H1 (cell line): ENCODE data around the gene ARMH4. TPM values are rescaled to one million over a fixed set of nuclear protein-coding genes. Genes with fewer than 3 reads are reported as not detected.

Experiments used
- CTCF ChIA-PET: fragments of 300-600 bp; sonication (Branson Sonifier 250); formaldehyde crosslinking; loops from one replicate; lab custom pipeline; 2021; ENCODE audit not compliant: partially characterized antibody; lab: Charles Lee
- POLR2A ChIA-PET: fragments of 300-600 bp; sonication (Branson Sonifier 250); formaldehyde crosslinking; loops from one replicate; lab custom pipeline; 2021; ENCODE audit warnings: inconsistent platforms; ENCODE audit not compliant: partially characterized antibody; lab: Charles Lee
- DNase-seq, 2 experiments: peaks; one replicate each; pipeline versions ENCODE4 v3.0.0 to v3.0.0-alpha.2; 2010 to 2022; ENCODE audit warnings: low spot score in 2 of 2, low read depth in 1 of 2, mixed read lengths in 1 of 2
- FAIRE-seq: peaks from 2 replicates; lab custom pipeline; 2011; peaks lifted over from hg19 to GRCh38; lab: Jason Lieb, UNC
- H2AFZ ChIP-seq: 2 replicates; pipeline ENCODE4 v1.8.1; 2012; ENCODE audit warnings: low read length, inconsistent platforms
- H2AK5ac ChIP-seq: 2 replicates; pipeline ENCODE4 v1.6.1; 2013; ENCODE audit warnings: low read depth, low read length
- H2BK120ac ChIP-seq: replicated peaks from 2 replicates; pipeline ENCODE3; 2013; ENCODE audit warnings: low read depth, low read length, inconsistent platforms
- H2BK12ac ChIP-seq: 2 replicates; pipeline ENCODE4 v1.6.1; 2013; ENCODE audit warnings: low read depth, low read length
- H2BK15ac ChIP-seq: 2 replicates; pipeline ENCODE4 v1.6.1; 2013; ENCODE audit warnings: low read length
- H2BK20ac ChIP-seq: 2 replicates; pipeline ENCODE4 v1.6.1; 2013; ENCODE audit warnings: low read length
- H2BK5ac ChIP-seq: 2 replicates; pipeline ENCODE4 v1.6.1; 2013; ENCODE audit warnings: low read depth, low read length
- H3K14ac ChIP-seq: 2 replicates; pipeline ENCODE4 v1.6.1; 2013; ENCODE audit warnings: inconsistent platforms; ENCODE audit not compliant: insufficient read length
- H3K18ac ChIP-seq: 2 replicates; pipeline ENCODE4 v1.6.1; 2013; ENCODE audit warnings: low read length; ENCODE audit errors: extremely low read depth
- H3K23ac ChIP-seq: 2 replicates; pipeline ENCODE4 v1.6.1; 2013; ENCODE audit warnings: inconsistent platforms; ENCODE audit not compliant: insufficient read length
- H3K23me2 ChIP-seq: 2 replicates; pipeline ENCODE4 v1.6.1; 2013; ENCODE audit warnings: low read depth, low read length
- H3K27ac ChIP-seq: 2 replicates; pipeline ENCODE4 v1.6.1; 2011; ENCODE audit warnings: low read depth, low read length, inconsistent platforms
- H3K27me3 ChIP-seq, 4 experiments: replicated peaks in 1 of 4; 1 replicate in 1 of 4; 2 replicates in 3 of 4; pipeline versions ENCODE4 v1.6.1 to v1.8.1; 2011 to 2013; ENCODE audit warnings: low read length in 3 of 4, mild to moderate bottlenecking in 3 of 4, inconsistent platforms in 2 of 4, mixed read lengths in 2 of 4, moderate library complexity in 1 of 4; ENCODE audit not compliant: control insufficient read depth in 3 of 4, insufficient read depth in 3 of 4; ENCODE audit errors: extremely low read depth in 1 of 4
- H3K36me3 ChIP-seq, 4 experiments: 2 replicates each; pipeline versions ENCODE4 v1.6.1 to v1.8.1; 2011 to 2013; ENCODE audit warnings: mild to moderate bottlenecking in 4 of 4, low read length in 3 of 4, moderate library complexity in 2 of 4, control low read depth in 1 of 4, inconsistent platforms in 1 of 4; ENCODE audit not compliant: insufficient read depth in 4 of 4, control insufficient read depth in 2 of 4
- H3K4ac ChIP-seq: replicated peaks from 2 replicates; pipeline ENCODE3; 2013; ENCODE audit warnings: low read length, low read depth, mixed read lengths, inconsistent platforms; ENCODE audit not compliant: insufficient read length
- H3K4me1 ChIP-seq, 4 experiments: replicated peaks in 1 of 4; 1 replicate in 1 of 4; 2 replicates in 3 of 4; pipeline versions ENCODE4 v1.6.1 to v1.8.1; 2011 to 2013; ENCODE audit warnings: low read length in 3 of 4, inconsistent platforms in 2 of 4, mixed read lengths in 1 of 4; ENCODE audit not compliant: insufficient read depth in 4 of 4, control insufficient read depth in 3 of 4
- H3K4me2 ChIP-seq, 2 experiments: 2 replicates each; pipeline versions ENCODE4 v1.6.1 to v1.8.1; 2011 to 2013; ENCODE audit warnings: low read depth in 2 of 2, low read length in 2 of 2, control low read depth in 1 of 2, inconsistent platforms in 1 of 2, mild to moderate bottlenecking in 1 of 2; ENCODE audit not compliant: insufficient read depth in 1 of 2
- H3K4me3 ChIP-seq, 4 experiments: fragments of 200-600, 300-600 bp in 1 of 4; sonication (generic), shearing (Covaris generic), sonication (Bioruptor Twin) in 1 of 4; 2 replicates each; pipeline versions ENCODE4 v1.5.1 to v1.8.1; 2011 to 2016; ENCODE audit warnings: low read length in 4 of 4, low read depth in 3 of 4, control low read depth in 2 of 4, inconsistent platforms in 2 of 4, mild to moderate bottlenecking in 2 of 4, mixed read lengths in 1 of 4, moderate library complexity in 1 of 4; ENCODE audit not compliant: insufficient read depth in 2 of 4; ENCODE audit errors: extremely low read depth in 1 of 4
- H3K56ac ChIP-seq: replicated peaks from 2 replicates; pipeline ENCODE3; 2013; ENCODE audit warnings: low read depth, mild to moderate bottlenecking, mixed read lengths, low read length, inconsistent platforms; ENCODE audit not compliant: insufficient read length
- H3K79me1 ChIP-seq: 2 replicates; pipeline ENCODE4 v1.6.1; 2013; ENCODE audit warnings: low read depth, low read length, control low read depth
- H3K79me2 ChIP-seq, 2 experiments: 2 replicates each; pipeline versions ENCODE4 v1.6.1 to v1.8.1; 2012 to 2013; ENCODE audit warnings: low read length in 2 of 2, mild to moderate bottlenecking in 2 of 2, inconsistent platforms in 1 of 2; ENCODE audit not compliant: insufficient read depth in 2 of 2, control insufficient read depth in 1 of 2
- H3K9ac ChIP-seq, 4 experiments: replicated peaks in 1 of 4; 1 replicate in 1 of 4; 2 replicates in 3 of 4; pipeline versions ENCODE4 v1.6.1 to v1.8.1; 2011 to 2013; ENCODE audit warnings: low read depth in 3 of 4, low read length in 3 of 4, control low read depth in 2 of 4, mild to moderate bottlenecking in 2 of 4, moderate library complexity in 2 of 4, inconsistent platforms in 1 of 4; ENCODE audit errors: extremely low read depth in 1 of 4
- H3K9me3 ChIP-seq, 2 experiments: 2 replicates each; pipeline versions ENCODE4 v1.6.1 to v1.8.1; 2012 to 2013; ENCODE audit warnings: mild to moderate bottlenecking in 2 of 2, moderate library complexity in 2 of 2, control low read depth in 1 of 2, inconsistent platforms in 1 of 2, low read depth in 1 of 2, low read length in 1 of 2, mixed read lengths in 1 of 2; ENCODE audit not compliant: insufficient read depth in 2 of 2
- H4K20me1 ChIP-seq, 2 experiments: replicated peaks in 1 of 2; 2 replicates each; pipeline versions ENCODE3 to v1.8.1; 2011 to 2013; ENCODE audit warnings: inconsistent platforms in 2 of 2, low read length in 2 of 2, mild to moderate bottlenecking in 1 of 2; ENCODE audit not compliant: insufficient read depth in 2 of 2, control insufficient read depth in 1 of 2
- H4K5ac ChIP-seq: 2 replicates; pipeline ENCODE4 v1.6.1; 2013; ENCODE audit warnings: low read length, low read depth, mixed read lengths, inconsistent platforms; ENCODE audit not compliant: insufficient read length
- H4K8ac ChIP-seq: 2 replicates; pipeline ENCODE4 v1.8.0; 2013; ENCODE audit warnings: mild to moderate bottlenecking, moderate library complexity, low read length, inconsistent platforms; ENCODE audit not compliant: insufficient read depth; ENCODE audit errors: extremely low read depth
- H4K91ac ChIP-seq: replicated peaks from 2 replicates; pipeline ENCODE3; 2013; ENCODE audit warnings: low read length, mixed read lengths, inconsistent platforms; ENCODE audit not compliant: insufficient read length
- BCL11A ChIP-seq, 2 experiments: IDR thresholded peaks; one replicate each; pipeline ENCODE4 v1.6.1; 2011; ENCODE audit warnings: low read depth in 2 of 2, low read length in 2 of 2, mild to moderate bottlenecking in 2 of 2
- CHD2 ChIP-seq: IDR thresholded peaks from 2 replicates; pipeline ENCODE4 v1.6.1; 2012; ENCODE audit warnings: low read length, improper control_type of control experiment
- CREB1 ChIP-seq: IDR thresholded peaks from 2 replicates; pipeline ENCODE4 v1.6.1; 2012; ENCODE audit warnings: inconsistent platforms
- HDAC6 ChIP-seq: IDR thresholded peaks from one replicate; pipeline ENCODE4 v1.7.1; 2012; ENCODE audit warnings: low read depth, mild to moderate bottlenecking, inconsistent platforms, low read length, moderate library complexity
- KDM4A ChIP-seq: IDR thresholded peaks from one replicate; pipeline ENCODE4 v1.7.1; 2012; ENCODE audit warnings: low read depth, mild to moderate bottlenecking, moderate library complexity, low read length, inconsistent platforms; ENCODE audit not compliant: severe bottlenecking
- PHF8 ChIP-seq: fragments of 200-600 bp; sonication (generic); conservative IDR thresholded peaks from 2 replicates; pipeline ENCODE4 v1.7.1; 2012; ENCODE audit warnings: low read depth, mild to moderate bottlenecking, inconsistent platforms, low read length, moderate library complexity
- SIX5 ChIP-seq: IDR thresholded peaks from 2 replicates; pipeline ENCODE4 v1.6.1; 2011; ENCODE audit warnings: mild to moderate bottlenecking, low read depth, low read length
- WGBS, 2 experiments: shearing (Covaris generic) in 1 of 2; methylation state at CpG; one replicate each; pipeline versions ENCODE4 v1.1.6 to v1.1.7; 2013 to 2015; ENCODE audit warnings: low lambda C conversion rate in 2 of 2, mixed read lengths in 2 of 2, inconsistent platforms in 1 of 2, low coverage in 1 of 2, missing lambda C conversion rate in 1 of 2; ENCODE audit not compliant: insufficient replicate concordance in 2 of 2, insufficient coverage in 1 of 2, insufficient read length in 1 of 2; ENCODE audit errors: extremely low coverage in 1 of 2, missing lambda C conversion rate in 1 of 2; 5-methylcytosine and 5-hydroxymethylcytosine counted together
- polyA plus RNA-seq, 7 experiments: library from polyadenylated mRNA; depleted of rRNA in 3 of 7; stranded (reverse) in 5 of 7; unstranded in 2 of 7; fragments of >200 nt in 5 of 7; fragments of 200-250 nt in 2 of 7; gene quantifications; 1 replicate in 5 of 7; 2 replicates in 1 of 7; 4 replicates in 1 of 7; pipeline versions ENCODE4 v1.2.1 to v1.2.3, GENCODE V29; 2011 to 2013; ENCODE audit warnings: missing spikeins in 2 of 7, mixed read lengths in 2 of 7
- total RNA-seq: library from RNA; stranded (reverse); fragmentation: NEBNext Ultra II Directional; extraction: Animal tissue kit (Norgen Biotek cat#: 25700); gene quantifications from 2 replicates; pipeline ENCODE4 v1.2.1, GENCODE V29; 2021

ARMH4 gene
- total and polyA plus RNA-seq, 2 of the 8 experiments (the other 6 are each of a cell fraction or from before 2014, with no cell fraction given), result 7.1 to 25.4 TPM

DNA sequence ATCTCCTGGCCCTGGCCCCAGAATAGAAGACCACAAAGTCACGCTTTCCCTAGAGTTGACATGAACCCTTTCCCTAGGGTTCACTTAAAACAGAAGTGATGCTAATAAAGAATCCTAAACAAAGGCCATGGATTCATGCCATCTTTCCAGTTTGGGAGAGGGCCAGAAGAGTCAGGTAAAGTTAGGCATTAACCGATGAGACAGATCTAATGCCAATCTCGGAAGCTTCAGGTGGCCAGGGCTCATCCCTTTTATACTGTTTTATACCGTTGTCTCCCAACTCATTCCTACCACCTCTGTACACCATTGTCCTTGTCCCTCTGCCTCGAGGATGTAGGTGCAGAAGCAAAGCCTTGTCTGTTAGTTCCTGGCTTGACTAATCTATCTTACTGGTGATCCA is 25.1 kb upstream of the ARMH4 start:
- H3K9me3 ChIP-seq, result no peaks in the 10 kb centered on the region
- H3K23me2 ChIP-seq, result no peaks in the 10 kb centered on the region
- no peak overlapping the region for H3K4ac ChIP-seq
- ChIA-PET CTCF (interaction anchor here (1.3 kb wide), 1 partner anchor 11 kb away, joined by 6 read pairs; no protein-coding TSS in a partner anchor), POLR2A (no interaction called here)
- H3K36me3 ChIP-seq, result no peaks in the 10 kb centered on the region
- no peak overlapping the region for H2BK15ac ChIP-seq
- H2AK5ac ChIP-seq, result no peak overlapping the region
- DNase-seq, result no peak
- H3K18ac ChIP-seq, result no peak overlapping the region
- no peak overlapping the region for H3K56ac ChIP-seq
- no peak overlapping the region for H3K27ac ChIP-seq
- 91% methylated on average over 5 of the region's 5 CpGs; no CpG with 5 or more reads in 1 of the 2 experiments for WGBS, 2 experiments
- no peak overlapping the region for H4K5ac ChIP-seq
- H4K91ac ChIP-seq, result no peak overlapping the region
- no peak overlapping the region for H2BK5ac ChIP-seq
- no peaks in the 10 kb centered on the region for H4K20me1 ChIP-seq
- no peaks in the 10 kb centered on the region for H3K79me2 ChIP-seq
- H3K79me1 ChIP-seq, result no peaks in the 10 kb centered on the region
- H3K9ac ChIP-seq, result no peak overlapping the region
- no peak overlapping the region for H4K8ac ChIP-seq
- no peak overlapping the region for H3K14ac ChIP-seq
- H2BK120ac ChIP-seq, result no peak overlapping the region
- no peak overlapping the region for H3K23ac ChIP-seq
- 0 out of 2 replicates have a peak overlapping the region, but pooled peaks have one; percentile 61 for H2BK20ac ChIP-seq
- FAIRE-seq, result no peak
- no peaks in the 10 kb centered on the region for H3K4me1 ChIP-seq
- H2AFZ ChIP-seq, result peak overlapping the region; percentile 89
- no peak for TF ChIP-seq CHD2
- TF ChIP-seq SIX5, result no peak
- TF ChIP-seq CREB1, result no peak
- TF ChIP-seq HDAC6, result no peak
- TF ChIP-seq BCL11A (IDR thresholded peaks at IDR 0.05; ENCODE audit: low read depth in 2 of 2, low read length in 2 of 2), result no peak
- no peak for TF ChIP-seq KDM4A
- TF ChIP-seq PHF8, result no peak
- H3K4me3 ChIP-seq, result no peak overlapping the region
- H3K27me3 ChIP-seq, result no peaks in the 10 kb centered on the region
- no peak overlapping the region for H3K4me2 ChIP-seq
- no peak overlapping the region for H2BK12ac ChIP-seq
